A673 (cell line): Measurements from ENCODE around the gene GIPC2.
"Not testable (repeated sequence)": the region's sequence is repeated elsewhere in the genome, so short reads cannot be mapped to it uniquely, and the experiment has no call there.

Experiments
- EZH2 ChIP-seq: fragments of 200-600 bp; sonication (generic); IDR thresholded peaks from 2 replicates; pipeline ENCODE4 v1.6.1; 2017; ENCODE audit warnings: borderline replicate concordance, low read depth, mild to moderate bottlenecking, mixed read lengths, antibody characterized with exemption, low read length; ENCODE audit not compliant: poor library complexity, severe bottlenecking
- TF ChIP-seq, protein P1 (sequence below): fragments of 300-800, 200-600 bp; sonication (generic); conservative IDR thresholded peaks from 2 replicates; pipeline ENCODE4 v1.5.1; 2017; ENCODE audit warnings: low read depth, mild to moderate bottlenecking, antibody characterized with exemption, low read length, moderate library complexity, mixed read lengths

- TF ChIP-seq, protein P1, sequence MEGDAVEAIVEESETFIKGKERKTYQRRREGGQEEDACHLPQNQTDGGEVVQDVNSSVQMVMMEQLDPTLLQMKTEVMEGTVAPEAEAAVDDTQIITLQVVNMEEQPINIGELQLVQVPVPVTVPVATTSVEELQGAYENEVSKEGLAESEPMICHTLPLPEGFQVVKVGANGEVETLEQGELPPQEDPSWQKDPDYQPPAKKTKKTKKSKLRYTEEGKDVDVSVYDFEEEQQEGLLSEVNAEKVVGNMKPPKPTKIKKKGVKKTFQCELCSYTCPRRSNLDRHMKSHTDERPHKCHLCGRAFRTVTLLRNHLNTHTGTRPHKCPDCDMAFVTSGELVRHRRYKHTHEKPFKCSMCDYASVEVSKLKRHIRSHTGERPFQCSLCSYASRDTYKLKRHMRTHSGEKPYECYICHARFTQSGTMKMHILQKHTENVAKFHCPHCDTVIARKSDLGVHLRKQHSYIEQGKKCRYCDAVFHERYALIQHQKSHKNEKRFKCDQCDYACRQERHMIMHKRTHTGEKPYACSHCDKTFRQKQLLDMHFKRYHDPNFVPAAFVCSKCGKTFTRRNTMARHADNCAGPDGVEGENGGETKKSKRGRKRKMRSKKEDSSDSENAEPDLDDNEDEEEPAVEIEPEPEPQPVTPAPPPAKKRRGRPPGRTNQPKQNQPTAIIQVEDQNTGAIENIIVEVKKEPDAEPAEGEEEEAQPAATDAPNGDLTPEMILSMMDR: not testable (repeated sequence)
- TF ChIP-seq EZH2: not testable (repeated sequence)
These were observed 74.7 kb downstream of the GIPC2 start for GRCh38 chr1:78120485-78120884.
